ENCODE measurements around the gene MYH16. TPM values are rescaled to one million over a fixed set of nuclear protein-coding genes. Genes with fewer than 3 reads are reported as not detected.

The MYH16 gene
- total and polyA plus RNA-seq, 7 experiments from 2014 or later, result not detected

GRCh38 chr7:99244939-99245338 is 27.7 kb upstream of the MYH16 start:
- Histone ChIP-seq H3K9me3 (ENCODE audit: control insufficient read depth in 2 of 3, low read length in 3 of 3) (no peaks in the 10 kb centered on the region), H3K27me3 (ENCODE audit: control insufficient read depth in 2 of 2, insufficient read depth in 2 of 2, low read length in 2 of 2) (no peaks in the 10 kb centered on the region), H3K27ac (ENCODE audit: low read depth, low read length) (no peak overlapping the region), H3K4me1 (ENCODE audit: control insufficient read depth in 2 of 2, insufficient read depth in 2 of 2, low read length in 2 of 2) (no peaks in the 10 kb centered on the region), H3K36me3 (ENCODE audit: control insufficient read depth in 2 of 3, insufficient read depth in 3 of 3, low read length in 3 of 3) (no peaks in the 10 kb centered on the region), H3K4me3 (ENCODE audit: low read length) (no peak overlapping the region)
- H3K27me3 Mint-ChIP-seq, result peaks cover 0 to 16% (median 10%) of the 10 kb centered on the region in 5 donors
- ATAC-seq (no peak), DNase-seq (no peak)
- no peaks in the 10 kb centered on the region for H3K36me3 Mint-ChIP-seq
- ChIA-PET POLR2A (no interaction called here), CTCF (no interaction called here)
- H3K4me3 Mint-ChIP-seq, result no peak overlapping the region
- intact Hi-C loops (cut with micrococcal nuclease), result loop anchor here in 1 of 2 donors (5.0 kb wide), 1 partner anchor 823 kb away; no protein-coding TSS in a partner anchor
- peaks cover 0 to 2% (median 0%) of the 10 kb centered on the region in 7 donors for H3K4me1 Mint-ChIP-seq
- no peak overlapping the region for H3K27ac Mint-ChIP-seq
- H3K9me3 Mint-ChIP-seq, result no peaks in the 10 kb centered on the region

GRCh38 chr7:99248391-99249095 is 24.1 kb upstream of the MYH16 start:
- intact Hi-C loops (cut with micrococcal nuclease), result no loop called here
- DNase-seq (no peak), ATAC-seq (peak; percentile 82)
- Mint-ChIP-seq H3K4me3 (no peak overlapping the region), H3K9me3 (no peaks in the 10 kb centered on the region), H3K36me3 (no peaks in the 10 kb centered on the region), H3K4me1 (no peaks in the 10 kb centered on the region), H3K27me3 (peaks cover 0 to 12% (median 5%) of the 10 kb centered on the region in 5 donors), H3K27ac (no peak overlapping the region)
- CTCF ChIA-PET, result no interaction called here
- Histone ChIP-seq H3K4me1 (ENCODE audit: control insufficient read depth in 2 of 2, insufficient read depth in 2 of 2, low read length in 2 of 2) (no peaks in the 10 kb centered on the region), H3K36me3 (ENCODE audit: control insufficient read depth in 2 of 3, insufficient read depth in 3 of 3, low read length in 3 of 3) (no peaks in the 10 kb centered on the region), H3K27me3 (ENCODE audit: control insufficient read depth in 2 of 2, insufficient read depth in 2 of 2, low read length in 2 of 2) (no peaks in the 10 kb centered on the region), H3K4me3 (ENCODE audit: low read length) (no peak overlapping the region), H3K9me3 (ENCODE audit: control insufficient read depth in 2 of 3, low read length in 3 of 3) (no peaks in the 10 kb centered on the region), H3K27ac (ENCODE audit: low read depth, low read length) (no peak overlapping the region)
- POLR2A ChIA-PET, result interaction anchor here (0.7 kb wide), 1 partner anchor 21 kb away, joined by 3 read pairs; no protein-coding TSS in a partner anchor

DNA sequence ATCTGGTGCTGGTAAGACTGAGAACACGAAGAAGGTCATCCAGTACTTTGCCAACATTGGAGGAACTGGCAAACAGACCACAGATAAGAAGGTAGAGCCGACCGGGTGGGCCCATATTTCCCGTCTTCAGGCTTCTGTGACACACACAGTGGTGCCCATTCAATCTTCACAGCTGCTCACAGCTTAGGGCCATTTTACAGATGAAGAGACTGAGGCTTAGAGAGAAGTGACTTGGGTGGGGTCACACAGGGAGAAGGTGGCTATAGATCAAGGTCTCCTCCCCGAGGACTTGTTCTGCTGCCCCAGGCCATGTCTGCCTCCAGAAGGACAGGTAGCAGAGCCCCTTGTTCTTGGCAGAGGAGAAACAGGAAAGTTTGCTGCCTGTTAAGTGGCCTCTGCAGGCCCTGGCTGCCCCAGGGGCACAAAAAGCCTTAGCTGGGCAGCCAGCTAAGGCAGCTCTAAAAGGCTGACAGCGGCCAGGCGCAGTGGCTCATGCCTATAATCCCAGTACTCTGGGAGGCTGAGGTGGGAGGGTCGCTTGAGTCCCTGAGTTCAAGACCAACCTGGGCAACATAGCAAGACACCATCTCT is 22.6 kb upstream of the MYH16 start:
- Mint-ChIP-seq H3K4me3 (no peak overlapping the region), H3K36me3 (no peaks in the 10 kb centered on the region), H3K27me3 (peaks cover 0 to 9% (median 2%) of the 10 kb centered on the region in 5 donors), H3K9me3 (no peaks in the 10 kb centered on the region), H3K27ac (no peak overlapping the region), H3K4me1 (no peaks in the 10 kb centered on the region)
- Histone ChIP-seq H3K36me3 (ENCODE audit: control insufficient read depth in 2 of 3, insufficient read depth in 3 of 3, low read length in 3 of 3) (no peaks in the 10 kb centered on the region), H3K4me1 (ENCODE audit: control insufficient read depth in 2 of 2, insufficient read depth in 2 of 2, low read length in 2 of 2) (no peaks in the 10 kb centered on the region), H3K9me3 (ENCODE audit: control insufficient read depth in 2 of 3, low read length in 3 of 3) (no peaks in the 10 kb centered on the region), H3K27me3 (ENCODE audit: control insufficient read depth in 2 of 2, insufficient read depth in 2 of 2, low read length in 2 of 2) (no peaks in the 10 kb centered on the region), H3K27ac (ENCODE audit: low read depth, low read length) (no peak overlapping the region), H3K4me3 (ENCODE audit: low read length) (no peak overlapping the region)
- DNase-seq (no peak), ATAC-seq (no peak)
- intact Hi-C loops (cut with micrococcal nuclease), result no loop called here
- ChIA-PET CTCF (no interaction called here), POLR2A (no interaction called here)

- Mint-ChIP-seq H3K36me3 (no peaks in the 10 kb centered on the region), H3K27me3 (peaks cover 0 to 8% (median 0%) of the 10 kb centered on the region in 5 donors), H3K27ac (no peak overlapping the region), H3K4me1 (no peaks in the 10 kb centered on the region), H3K9me3 (peaks cover 0 to 2% (median 0%) of the 10 kb centered on the region in 11 donors), H3K4me3 (no peak overlapping the region)
- H3K4me3 ChIP-seq (ENCODE audit: low read length), result no peak overlapping the region
- DNase-seq (no peak), ATAC-seq (no peak)
- no peaks in the 10 kb centered on the region for H3K27me3 ChIP-seq (ENCODE audit: control insufficient read depth in 2 of 2, insufficient read depth in 2 of 2, low read length in 2 of 2)
- H3K27ac ChIP-seq (ENCODE audit: low read depth, low read length), result no peak overlapping the region
- POLR2A ChIA-PET, result no interaction called here
- intact Hi-C loops (cut with micrococcal nuclease), result no loop called here
- H3K4me1 ChIP-seq (ENCODE audit: control insufficient read depth in 2 of 2, insufficient read depth in 2 of 2, low read length in 2 of 2), result no peaks in the 10 kb centered on the region
- CTCF ChIA-PET, result no interaction called here
- no peaks in the 10 kb centered on the region for H3K9me3 ChIP-seq (ENCODE audit: control insufficient read depth in 2 of 3, low read length in 3 of 3)
- no peaks in the 10 kb centered on the region for H3K36me3 ChIP-seq (ENCODE audit: control insufficient read depth in 2 of 3, insufficient read depth in 3 of 3, low read length in 3 of 3)
Measured at GRCh38 chr7:99252166-99252895, 20.3 kb upstream of the MYH16 start.

DNA sequence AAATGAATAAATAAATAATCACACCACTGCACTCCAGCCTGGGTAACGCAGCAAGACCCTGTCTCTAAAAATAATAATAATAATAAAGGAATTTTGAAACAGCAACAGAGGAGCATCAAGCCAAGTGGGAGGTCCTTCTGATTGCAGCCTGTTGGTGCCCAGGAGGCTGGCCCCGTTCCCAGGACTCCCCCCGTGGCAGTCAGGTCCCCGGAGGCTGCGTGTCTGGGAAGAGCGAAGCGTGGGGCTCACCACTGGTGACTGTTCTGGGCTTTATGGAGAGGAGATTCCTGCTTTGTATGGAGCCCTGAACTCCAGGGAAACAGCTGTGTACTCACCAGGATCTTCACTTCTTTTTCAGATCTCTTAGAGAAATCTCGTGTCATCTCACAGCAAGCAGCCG is 19.3 kb upstream of the MYH16 start:
- H3K36me3 ChIP-seq (ENCODE audit: control insufficient read depth in 2 of 3, insufficient read depth in 3 of 3, low read length in 3 of 3), result no peaks in the 10 kb centered on the region
- Mint-ChIP-seq H3K4me3 (no peak overlapping the region), H3K9me3 (peaks cover 0 to 2% (median 0%) of the 10 kb centered on the region in 11 donors), H3K27me3 (peaks cover 0 to 8% (median 0%) of the 10 kb centered on the region in 5 donors), H3K27ac (no peak overlapping the region), H3K36me3 (no peaks in the 10 kb centered on the region), H3K4me1 (no peaks in the 10 kb centered on the region)
- intact Hi-C loops (cut with micrococcal nuclease), result no loop called here
- H3K4me1 ChIP-seq (ENCODE audit: control insufficient read depth in 2 of 2, insufficient read depth in 2 of 2, low read length in 2 of 2), result no peaks in the 10 kb centered on the region
- DNase-seq, result no peak
- H3K9me3 ChIP-seq (ENCODE audit: control insufficient read depth in 2 of 3, low read length in 3 of 3), result no peaks in the 10 kb centered on the region
- no peak overlapping the region for H3K4me3 ChIP-seq (ENCODE audit: low read length)
- ATAC-seq, result no peak
- H3K27me3 ChIP-seq (ENCODE audit: control insufficient read depth in 2 of 2, insufficient read depth in 2 of 2, low read length in 2 of 2), result no peaks in the 10 kb centered on the region
- POLR2A ChIA-PET, result no interaction called here
- CTCF ChIA-PET, result no interaction called here
- no peak overlapping the region for H3K27ac ChIP-seq (ENCODE audit: low read depth, low read length)

DNA sequence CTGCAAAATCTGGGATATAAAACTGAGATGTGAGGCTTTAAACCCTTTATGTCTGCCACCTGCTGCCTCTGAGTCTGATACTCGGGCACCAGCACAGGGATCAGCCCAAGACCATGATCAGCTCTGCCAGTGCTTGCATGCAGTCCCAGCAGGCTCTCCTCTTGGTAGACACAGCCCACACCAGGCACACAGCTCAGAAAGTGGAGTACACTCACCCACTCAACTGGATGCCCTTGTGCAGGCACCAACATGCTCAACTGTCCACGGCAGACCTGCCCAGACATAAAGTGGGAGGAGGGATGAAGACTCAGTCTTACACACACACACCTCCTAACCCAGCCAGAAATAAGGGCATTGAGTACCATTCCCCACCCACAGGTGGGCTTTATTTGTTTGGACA is 18.2 kb upstream of the MYH16 start:
- no peaks in the 10 kb centered on the region for H3K4me1 ChIP-seq (ENCODE audit: control insufficient read depth in 2 of 2, insufficient read depth in 2 of 2, low read length in 2 of 2)
- H3K36me3 ChIP-seq (ENCODE audit: control insufficient read depth in 2 of 3, insufficient read depth in 3 of 3, low read length in 3 of 3), result no peaks in the 10 kb centered on the region
- no peak overlapping the region for H3K27ac ChIP-seq (ENCODE audit: low read depth, low read length)
- no peaks in the 10 kb centered on the region for H3K36me3 Mint-ChIP-seq
- CTCF ChIA-PET, result no interaction called here
- H3K9me3 ChIP-seq (ENCODE audit: control insufficient read depth in 2 of 3, low read length in 3 of 3), result no peaks in the 10 kb centered on the region
- H3K4me3 Mint-ChIP-seq, result no peak overlapping the region
- H3K4me3 ChIP-seq (ENCODE audit: low read length), result no peak overlapping the region
- intact Hi-C loops (cut with micrococcal nuclease), result no loop called here
- peaks cover 0 to 2% (median 0%) of the 10 kb centered on the region in 11 donors for H3K9me3 Mint-ChIP-seq
- H3K27me3 ChIP-seq (ENCODE audit: control insufficient read depth in 2 of 2, insufficient read depth in 2 of 2, low read length in 2 of 2), result no peaks in the 10 kb centered on the region
- no peaks in the 10 kb centered on the region for H3K4me1 Mint-ChIP-seq
- POLR2A ChIA-PET, result no interaction called here
- DNase-seq, result no peak
- no peak overlapping the region for H3K27ac Mint-ChIP-seq
- H3K27me3 Mint-ChIP-seq, result peaks cover 0 to 8% (median 0%) of the 10 kb centered on the region in 5 donors
- no peak for ATAC-seq

All from naive thymus-derived CD4-positive, alpha-beta T cell (primary cell).